GM19328 (cell line): ENCODE results near the gene PTPRF.
A peak's percentile ranks its signal among the peaks of the same experiment; 100 is the strongest.
"Not testable (repeated sequence)": the region's sequence is repeated elsewhere in the genome, so short reads cannot be mapped to it uniquely, and the experiment has no call there.

Experiments used
- ATAC-seq: cut with Tn5 transposase; IDR thresholded peaks from one replicate; pipeline ENCODE4 v1.9.1; 2021; ENCODE audit warnings: mild to moderate bottlenecking, moderate library complexity; ENCODE audit not compliant: unreplicated experiment

The PTPRF gene

DNA sequence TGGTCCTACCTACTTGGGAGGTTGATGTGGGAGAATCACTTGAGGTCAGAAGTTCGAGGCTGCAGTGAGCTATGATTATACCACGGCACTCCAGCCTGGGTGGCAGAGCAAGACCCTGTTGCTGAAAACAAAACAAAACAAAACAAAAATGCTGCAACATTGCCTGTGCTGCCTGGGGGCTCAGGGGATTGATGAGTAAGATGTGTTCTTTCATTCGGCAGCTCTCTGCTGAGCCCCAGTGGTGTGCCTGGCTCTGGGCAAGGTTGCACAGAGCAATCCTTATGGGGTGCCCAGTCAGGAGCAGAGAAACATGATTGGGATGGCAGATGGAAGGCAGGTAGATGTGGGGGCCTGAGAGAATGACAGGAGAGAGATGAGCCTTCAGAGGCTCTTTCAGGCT, 90.7 kb downstream of the PTPRF start:
- no peak for ATAC-seq

DNA sequence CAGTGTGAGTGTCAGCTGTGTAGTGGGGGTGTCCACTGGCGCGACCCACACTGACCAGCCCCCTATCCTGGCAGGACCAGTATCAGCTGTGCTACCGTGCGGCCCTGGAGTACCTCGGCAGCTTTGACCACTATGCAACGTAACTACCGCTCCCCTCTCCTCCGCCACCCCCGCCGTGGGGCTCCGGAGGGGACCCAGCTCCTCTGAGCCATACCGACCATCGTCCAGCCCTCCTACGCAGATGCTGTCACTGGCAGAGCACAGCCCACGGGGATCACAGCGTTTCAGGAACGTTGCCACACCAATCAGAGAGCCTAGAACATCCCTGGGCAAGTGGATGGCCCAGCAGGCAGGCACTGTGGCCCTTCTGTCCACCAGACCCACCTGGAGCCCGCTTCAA, 91.2 kb downstream of the PTPRF start:
- no peak for ATAC-seq

DNA sequence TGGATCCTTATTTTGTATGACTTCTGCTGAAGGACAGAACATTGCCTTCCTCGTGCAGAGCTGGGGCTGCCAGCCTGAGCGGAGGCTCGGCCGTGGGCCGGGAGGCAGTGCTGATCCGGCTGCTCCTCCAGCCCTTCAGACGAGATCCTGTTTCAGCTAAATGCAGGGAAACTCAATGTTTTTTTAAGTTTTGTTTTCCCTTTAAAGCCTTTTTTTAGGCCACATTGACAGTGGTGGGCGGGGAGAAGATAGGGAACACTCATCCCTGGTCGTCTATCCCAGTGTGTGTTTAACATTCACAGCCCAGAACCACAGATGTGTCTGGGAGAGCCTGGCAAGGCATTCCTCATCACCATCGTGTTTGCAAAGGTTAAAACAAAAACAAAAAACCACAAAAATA, 91.8 kb downstream of the PTPRF start:
- no peak for ATAC-seq

DNA sequence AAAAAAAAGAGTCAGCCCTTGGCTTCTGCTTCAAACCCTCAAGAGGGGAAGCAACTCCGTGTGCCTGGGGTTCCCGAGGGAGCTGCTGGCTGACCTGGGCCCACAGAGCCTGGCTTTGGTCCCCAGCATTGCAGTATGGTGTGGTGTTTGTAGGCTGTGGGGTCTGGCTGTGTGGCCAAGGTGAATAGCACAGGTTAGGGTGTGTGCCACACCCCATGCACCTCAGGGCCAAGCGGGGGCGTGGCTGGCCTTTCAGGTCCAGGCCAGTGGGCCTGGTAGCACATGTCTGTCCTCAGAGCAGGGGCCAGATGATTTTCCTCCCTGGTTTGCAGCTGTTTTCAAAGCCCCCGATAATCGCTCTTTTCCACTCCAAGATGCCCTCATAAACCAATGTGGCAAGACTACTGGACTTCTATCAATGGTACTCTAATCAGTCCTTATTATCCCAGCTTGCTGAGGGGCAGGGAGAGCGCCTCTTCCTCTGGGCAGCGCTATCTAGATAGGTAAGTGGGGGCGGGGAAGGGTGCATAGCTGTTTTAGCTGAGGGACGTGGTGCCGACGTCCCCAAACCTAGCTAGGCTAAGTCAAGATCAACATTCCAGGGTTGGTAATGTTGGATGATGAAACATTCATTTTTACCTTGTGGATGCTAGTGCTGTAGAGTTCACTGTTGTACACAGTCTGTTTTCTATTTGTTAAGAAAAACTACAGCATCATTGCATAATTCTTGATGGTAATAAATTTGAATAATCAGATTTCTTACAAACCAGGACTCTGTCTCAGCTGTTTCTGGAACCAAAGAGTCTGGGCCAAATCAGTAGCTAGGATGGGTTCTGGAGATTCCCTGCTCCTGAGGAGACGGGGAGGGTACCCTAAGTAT, 92.5 kb downstream of the PTPRF start:
- no peak for ATAC-seq

DNA sequence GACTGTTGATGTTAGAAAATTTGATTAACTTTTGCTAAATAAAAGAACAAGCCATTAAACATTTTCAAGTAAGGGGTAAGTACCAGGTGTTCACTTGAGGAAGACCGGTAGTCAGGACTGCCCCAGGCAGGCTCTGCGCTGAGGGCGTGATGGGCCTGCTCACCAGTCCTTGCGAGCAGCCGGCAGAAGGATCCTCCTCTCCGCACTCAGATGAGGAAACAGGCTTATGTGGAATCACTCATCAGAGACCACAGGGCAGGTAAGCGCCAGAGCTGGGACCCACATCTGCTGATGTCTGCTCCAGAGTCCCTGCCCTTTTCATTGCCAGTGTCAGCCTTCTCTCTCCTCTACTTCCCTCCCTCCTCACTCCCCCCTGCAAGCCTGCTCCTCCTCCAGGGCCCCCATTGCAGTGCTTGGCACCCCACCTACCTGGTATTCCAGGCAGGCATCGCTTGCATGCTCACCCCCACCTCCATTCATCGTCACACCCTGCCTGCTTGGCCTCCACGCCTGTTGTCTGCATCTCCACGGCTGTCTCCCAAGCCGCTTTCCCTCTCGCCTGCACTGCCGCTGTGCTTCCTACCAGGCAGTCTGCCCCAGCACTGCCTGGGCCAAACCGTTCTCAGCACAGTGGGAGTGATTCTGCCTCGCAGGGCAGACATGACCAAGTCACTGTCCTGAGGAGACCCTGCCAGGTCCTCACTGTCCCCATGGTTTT, 94.5 kb downstream of the PTPRF start:
- ATAC-seq, result no peak

DNA sequence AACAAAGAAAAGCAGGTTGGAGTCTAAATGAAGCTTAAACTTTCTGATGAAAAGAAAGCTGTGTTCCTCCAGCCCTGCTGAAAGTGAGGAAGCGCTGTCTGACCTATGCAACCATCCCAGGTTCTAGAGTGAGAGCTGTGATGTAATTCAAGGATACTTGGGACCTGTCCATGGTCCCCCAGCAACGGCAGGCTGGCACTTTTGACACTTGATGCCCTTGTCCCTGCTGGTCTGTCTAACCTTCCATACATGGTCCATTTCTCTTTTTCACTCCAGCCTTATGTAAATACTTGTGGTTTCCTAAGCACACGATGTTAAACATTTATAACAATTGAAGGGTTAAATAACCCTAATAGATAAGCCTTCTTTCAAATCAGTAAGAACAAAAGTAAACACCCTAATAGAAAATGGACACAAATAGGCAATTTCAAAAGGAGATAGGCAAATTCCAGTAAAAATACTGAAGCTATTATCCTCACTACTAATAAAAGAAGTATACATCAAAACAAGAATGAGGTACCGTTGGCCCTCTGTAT, 101.5 kb downstream of the PTPRF start:
- no peak for ATAC-seq

DNA sequence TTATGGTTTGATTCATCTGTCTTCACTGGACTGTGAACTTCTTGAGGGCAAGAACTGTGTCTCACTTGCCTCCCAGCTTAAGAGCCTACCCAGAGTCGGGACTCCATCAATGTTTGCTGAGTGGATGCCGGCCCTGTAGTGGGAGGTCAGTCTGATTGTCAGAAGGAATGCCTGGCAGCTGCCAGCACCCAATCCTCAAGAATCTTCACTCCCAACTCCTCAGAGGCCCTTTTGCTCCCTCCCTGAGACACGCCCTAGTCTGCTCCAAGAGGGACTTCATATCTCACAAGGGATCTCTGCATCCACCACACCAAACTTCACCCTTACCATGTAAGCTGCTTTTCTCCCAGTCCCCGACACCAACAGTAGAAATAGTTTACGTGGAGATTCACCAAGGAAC, 104.0 kb downstream of the PTPRF start:
- no peak for ATAC-seq

DNA sequence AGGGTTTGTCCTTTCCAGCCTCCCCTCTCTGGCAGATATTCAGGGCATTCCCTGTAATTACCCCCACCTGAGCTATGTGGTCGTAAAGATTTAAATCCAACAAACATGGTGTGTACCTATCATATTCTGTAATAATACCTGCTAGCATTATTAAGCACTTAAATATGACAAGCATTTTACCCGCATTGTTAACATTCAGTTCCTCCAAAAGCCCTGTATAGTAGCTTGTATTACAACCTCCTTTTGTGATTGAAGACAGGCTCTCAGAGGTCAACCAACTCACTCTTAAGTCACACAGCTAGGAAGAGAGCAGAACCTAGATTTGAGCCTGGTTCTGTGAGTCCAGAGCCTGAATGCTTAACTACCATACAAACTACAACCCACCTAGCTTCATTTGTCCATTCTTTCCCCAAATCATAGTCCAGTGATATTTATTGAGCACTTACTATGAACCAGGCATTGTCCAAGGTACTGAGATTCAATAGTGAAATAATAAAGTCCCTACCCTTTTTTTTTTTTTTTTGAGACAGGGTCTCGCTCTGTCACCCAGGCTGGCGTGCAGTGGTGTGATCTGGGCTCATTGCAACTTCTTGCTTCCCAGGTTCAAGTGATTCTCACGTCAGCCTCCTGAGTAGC, 105.4 kb downstream of the PTPRF start:
- no peak for ATAC-seq

DNA sequence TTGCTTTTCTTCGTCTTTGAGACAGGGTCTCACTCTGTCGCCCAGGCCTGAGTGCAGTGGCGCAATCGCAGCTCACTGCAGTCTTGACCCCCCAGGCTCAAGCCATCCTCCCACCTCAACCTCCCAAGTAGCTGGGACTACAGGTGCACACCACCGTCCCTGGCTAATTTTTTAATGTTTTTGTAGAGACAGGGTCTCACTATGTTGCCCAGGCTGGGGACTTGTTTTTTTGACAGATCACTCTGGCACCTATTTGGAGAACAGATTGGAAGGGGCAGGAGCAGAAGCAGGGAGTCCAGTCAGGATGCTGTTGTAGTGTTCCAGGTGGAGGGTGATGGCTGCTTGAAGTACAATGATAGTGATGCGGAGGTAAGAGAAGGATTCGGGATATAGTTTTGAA, 106.6 kb downstream of the PTPRF start:
- ATAC-seq, result no peak

DNA sequence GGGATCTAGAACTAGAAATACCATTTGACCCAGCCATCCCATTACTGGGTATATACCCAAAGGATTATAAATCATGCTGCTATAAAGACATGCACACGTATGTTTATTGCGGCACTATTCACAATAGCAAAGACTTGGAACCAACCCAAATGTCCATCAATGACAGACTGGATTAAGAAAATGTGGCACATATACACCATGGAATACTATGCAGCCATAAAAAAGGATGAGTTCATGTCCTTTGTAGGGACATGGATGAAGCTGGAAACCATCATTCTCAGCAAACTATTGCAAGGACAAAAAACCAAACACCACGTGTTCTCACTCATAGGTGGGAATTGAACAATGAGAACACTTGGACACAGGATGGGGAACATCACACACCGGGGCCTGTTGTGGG, 107.7 kb downstream of the PTPRF start:
- ATAC-seq, result not testable (repeated sequence)

DNA sequence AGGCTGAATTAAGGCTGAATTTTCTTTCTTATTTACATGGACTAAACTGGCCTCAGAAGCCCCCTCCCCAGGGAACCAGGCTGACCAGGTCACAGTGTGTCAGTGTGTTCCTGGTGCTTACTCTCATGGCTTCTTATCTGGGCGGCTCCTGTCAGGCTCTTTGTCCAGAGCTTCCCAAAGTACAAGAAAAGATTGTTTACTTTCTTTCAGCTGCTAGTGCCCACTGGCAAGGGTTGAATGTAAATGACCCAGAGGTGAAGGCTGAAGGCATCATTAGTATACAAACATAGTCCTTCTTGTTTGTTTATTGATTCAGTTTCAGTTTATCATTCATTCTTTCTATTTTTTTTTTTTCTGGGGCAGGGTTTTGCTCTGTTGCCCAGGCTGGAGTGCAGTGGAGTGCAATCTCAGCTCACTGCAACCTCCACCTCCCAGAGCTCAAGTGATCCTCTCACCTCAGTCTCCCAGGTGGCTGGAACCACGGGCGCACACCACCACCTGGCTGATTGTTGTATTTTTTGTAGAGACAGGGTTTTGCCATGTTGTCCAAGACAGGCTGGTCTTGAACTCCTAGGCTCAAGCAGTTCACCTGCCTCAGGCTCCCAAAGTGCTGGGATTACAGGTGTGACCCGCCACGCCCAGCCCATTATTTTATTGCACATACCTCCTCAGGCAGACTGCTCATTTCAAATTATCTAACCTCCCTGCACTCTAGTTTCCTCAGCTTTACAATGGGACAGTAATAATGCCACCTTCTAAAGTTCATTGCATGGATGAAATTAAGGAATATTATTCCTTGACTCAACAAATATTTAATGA, 109.5 kb downstream of the PTPRF start:
- no peak for ATAC-seq

DNA sequence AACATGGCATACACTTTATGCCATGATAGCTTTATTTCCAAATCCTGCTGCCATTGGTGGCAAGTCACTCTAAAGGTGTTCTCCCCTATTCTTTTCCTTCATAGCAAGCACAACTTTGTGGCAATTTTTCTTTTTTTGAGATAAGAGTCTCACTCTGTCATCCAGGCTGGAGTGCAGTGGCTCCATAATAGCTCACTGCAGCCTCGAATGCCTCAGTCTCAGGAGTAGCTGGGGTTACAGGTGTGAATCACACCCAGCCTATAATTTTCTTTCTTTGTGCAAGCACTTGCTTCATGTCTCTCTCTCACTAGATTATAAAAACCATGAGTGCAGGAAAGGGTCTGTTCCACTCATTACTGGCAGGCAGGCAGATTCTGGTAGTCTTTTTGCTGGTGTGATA, 113.9 kb downstream of the PTPRF start:
- no peak for ATAC-seq

DNA sequence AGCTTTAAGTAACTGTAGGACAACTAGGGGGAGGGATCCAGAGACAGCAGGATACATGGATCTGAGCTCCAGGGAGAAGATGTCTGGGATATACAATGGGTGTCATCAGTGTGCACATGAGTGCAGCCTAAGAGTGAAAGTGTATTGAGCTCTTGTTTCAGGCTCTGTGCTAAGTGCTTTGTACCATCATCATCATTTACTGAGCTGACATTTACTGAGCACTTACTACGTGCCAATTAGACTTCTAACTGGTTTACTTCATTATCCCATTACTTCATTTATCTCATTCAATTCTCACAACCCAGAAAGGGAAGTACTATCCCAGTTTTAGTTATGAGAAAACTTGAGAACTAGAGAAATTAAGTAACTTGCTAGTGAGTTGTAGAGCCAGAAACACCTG, 114.8 kb downstream of the PTPRF start:
- no peak for ATAC-seq

DNA sequence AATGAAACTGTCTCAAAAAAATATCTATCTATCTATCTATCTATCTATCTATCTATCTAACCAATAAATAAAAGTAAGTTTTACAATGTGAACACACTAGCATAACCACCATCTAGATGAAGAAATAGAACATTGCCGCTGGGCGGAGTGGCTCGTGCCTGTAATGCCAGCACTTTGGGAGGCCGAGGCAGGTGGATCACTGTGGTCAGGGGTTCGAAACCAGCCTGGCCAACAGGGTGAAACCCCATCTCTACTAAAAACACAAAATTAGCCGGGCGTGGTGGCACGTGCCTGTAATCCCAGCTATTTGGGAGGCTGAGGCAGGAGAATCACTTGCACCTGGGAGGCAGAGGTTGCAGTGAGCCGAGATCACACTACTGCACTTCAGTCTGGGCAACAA, 116.6 kb downstream of the PTPRF start:
- ATAC-seq, result not testable (repeated sequence)

DNA sequence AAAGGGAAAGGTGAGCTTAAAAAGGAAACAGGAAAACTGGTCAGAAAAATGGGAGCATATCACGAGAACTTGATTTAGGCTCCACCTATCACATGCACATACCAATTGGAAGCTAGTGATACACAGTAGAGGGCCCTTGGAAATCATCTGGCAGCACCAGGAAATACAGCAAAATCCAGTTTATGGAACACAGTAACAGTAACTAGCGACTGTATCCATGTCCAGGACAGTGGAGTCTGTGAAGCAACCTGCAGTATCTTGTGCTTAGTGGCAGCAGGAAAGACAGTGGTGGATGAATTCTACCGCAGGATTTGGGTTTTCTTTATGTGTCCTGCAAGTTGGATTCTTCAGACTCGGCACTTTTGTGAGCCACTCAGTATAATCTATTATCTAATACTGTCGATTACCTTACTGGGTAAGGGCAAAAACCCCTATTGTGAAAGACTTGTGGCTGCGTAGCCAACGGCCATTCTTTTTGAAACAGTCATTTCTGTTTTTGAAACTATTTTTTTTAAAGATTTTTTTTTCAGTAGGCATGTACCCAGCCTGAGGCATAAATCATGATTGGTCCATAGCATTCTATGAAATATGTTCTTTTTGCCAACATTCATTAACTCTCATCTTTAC, 117.7 kb downstream of the PTPRF start:
- ATAC-seq, result no peak

DNA sequence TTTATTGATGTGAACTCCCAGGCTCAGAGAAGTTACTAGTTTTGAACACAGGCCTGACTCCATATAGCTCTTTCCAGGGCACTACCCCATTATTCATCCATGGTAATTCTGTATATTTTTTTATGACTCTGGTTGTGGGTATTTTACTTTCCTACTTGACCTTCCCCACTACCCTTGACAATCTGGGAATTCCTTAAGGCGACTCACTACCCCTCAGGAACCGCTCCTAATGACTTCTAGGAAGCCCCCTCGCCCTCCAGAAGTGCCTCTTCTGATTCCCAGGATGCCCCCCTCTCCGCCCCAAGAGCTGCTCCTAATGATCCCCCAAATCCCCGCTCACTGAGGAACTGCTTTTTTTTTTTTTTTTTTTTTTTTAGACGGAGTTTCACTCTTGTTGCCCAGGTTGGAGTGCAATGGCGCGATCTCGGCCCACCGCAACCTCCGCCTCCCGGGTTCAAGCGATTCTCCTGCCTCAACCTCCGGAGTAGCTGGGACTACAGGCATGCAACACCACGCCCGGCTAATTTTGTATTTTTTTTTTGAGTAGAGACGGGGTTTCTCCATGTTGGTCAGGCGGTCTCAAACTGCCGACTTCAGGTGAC, 118.3 kb downstream of the PTPRF start:
- no peak for ATAC-seq

DNA sequence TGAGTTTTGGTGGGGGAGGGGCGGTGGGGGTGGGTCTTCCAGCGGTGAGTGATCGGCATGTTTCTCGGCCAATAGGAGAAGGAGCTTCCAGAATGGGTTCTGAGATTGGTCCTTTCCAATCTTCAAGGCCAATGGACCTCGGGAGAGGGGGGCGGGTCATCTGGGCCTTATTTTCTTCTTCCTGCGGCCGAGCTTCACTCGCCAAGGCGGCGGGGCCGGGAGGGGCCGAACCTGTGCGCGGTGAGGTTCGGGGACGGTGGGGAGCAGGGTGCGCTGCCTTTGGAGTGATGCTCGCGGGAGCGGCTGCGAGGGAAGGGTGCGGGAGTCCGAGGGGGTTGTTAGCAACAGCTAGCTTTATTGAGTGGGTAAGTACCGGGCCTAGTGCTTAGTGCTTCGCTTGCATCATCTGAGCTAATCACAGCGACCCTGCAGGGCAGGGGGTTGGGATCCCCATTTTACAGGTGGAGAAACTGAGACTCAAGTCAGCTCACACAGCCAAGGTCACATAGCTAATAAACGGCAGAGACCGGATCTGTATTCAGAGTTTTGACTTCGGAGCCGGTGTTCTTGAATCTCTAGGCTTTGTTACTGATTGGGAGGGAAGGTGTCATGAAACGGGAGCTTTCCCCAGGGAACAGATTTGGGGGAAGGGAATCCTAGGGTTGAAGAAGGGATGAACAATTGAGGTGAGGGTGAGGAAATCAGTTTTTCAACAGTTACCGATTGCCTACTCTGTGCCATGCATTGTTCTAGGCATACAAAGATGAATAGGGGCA, 119.8 kb downstream of the PTPRF start:
- ATAC-seq, result peak; percentile 50

DNA sequence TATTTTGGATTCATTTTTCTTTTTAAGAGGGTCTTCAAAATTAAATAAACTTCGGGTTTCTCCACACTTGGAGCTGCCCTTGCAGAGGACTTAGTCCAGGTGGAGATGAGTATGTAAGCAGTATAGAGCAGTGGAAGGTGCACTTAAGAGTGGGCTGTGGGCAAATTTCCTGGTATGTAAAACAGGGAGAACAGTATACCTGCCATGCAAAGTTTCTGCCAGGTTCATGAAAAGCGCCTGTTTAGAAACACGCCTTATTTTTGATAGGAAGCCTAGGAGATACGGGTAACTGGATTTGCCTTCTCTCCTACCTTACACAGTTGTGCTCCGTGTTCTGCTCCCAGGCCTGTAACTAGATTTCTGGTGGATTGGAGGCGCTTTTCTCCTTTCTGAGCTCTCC, 120.5 kb downstream of the PTPRF start:
- no peak for ATAC-seq

DNA sequence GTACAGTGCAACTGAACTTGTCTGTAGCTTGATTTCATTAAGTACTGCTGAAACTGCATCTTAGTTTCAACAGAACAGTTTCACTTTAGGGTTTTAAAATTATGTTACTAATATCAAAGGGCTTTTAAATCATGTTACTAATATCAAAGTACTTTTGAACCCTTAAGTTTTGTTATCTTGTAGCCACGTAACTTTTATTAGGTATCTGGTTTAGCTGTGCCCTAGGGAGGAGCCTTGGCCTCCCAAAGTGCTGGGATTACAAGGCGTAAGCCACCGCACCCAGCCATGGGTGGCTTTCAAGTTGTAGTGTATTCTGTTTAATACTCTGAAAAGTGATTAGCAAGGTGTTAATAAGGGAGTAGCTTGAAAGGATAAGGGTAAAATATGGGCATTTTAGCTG, 121.2 kb downstream of the PTPRF start:
- ATAC-seq, result no peak
